ENCODE results near the gene TAX1BP3.

- TF ChIP-seq ZNF775 (CRISPR knock-in tag; IDR thresholded peaks at IDR 0.05; ENCODE audit: borderline replicate concordance) (no peak), CTCF (CRISPR knock-in tag; IDR thresholded peaks at IDR 0.05) (no peak), MAFK (conservative IDR thresholded peaks at IDR 0.05 in 1 of 2, IDR thresholded peaks at IDR 0.05 in 1 of 2; ENCODE audit: low read length in 2 of 2) (no peak), EP300 (IDR thresholded peaks at IDR 0.05; ENCODE audit: low read depth in 2 of 2, low read length in 2 of 2) (no peak), EP300 (CRISPR knock-in tag; IDR thresholded peaks at IDR 0.05; ENCODE audit: borderline replicate concordance) (no peak), ZBTB10 (CRISPR knock-in tag; IDR thresholded peaks at IDR 0.05; ENCODE audit: borderline replicate concordance) (no peak)
Observed at GRCh38 chr17:3695129-3695722, 26.8 kb upstream of the TAX1BP3 start.
